Ascending aorta (tissue), 2 donors: ENCODE data around the gene SERTAD2. TPM values are rescaled to one million over a fixed set of nuclear protein-coding genes. Genes with fewer than 3 reads are reported as not detected.
A peak's percentile ranks its signal among the peaks of the same experiment; 100 is the strongest.

ENCODE experiments used
- DNase-seq, 2 donors: peaks; one replicate each; pipeline ENCODE4 v3.0.0-alpha.2; 2019; ENCODE audit warnings: low spot score in 2 of 2
- H3K27ac ChIP-seq, 2 donors: fragments of 200-600 bp; sonication (generic); one replicate each; pipeline ENCODE4 v1.5.1; 2016 to 2017; ENCODE audit warnings: mild to moderate bottlenecking in 1 of 2
- H3K27me3 ChIP-seq: fragments of 200-600 bp; sonication (generic); one replicate; pipeline ENCODE4 v1.5.1; 2017
- H3K36me3 ChIP-seq, 2 donors: fragments of 200-600 bp; sonication (generic); one replicate each; pipeline ENCODE4 v1.5.1; 2016
- H3K4me1 ChIP-seq, 2 donors: fragments of 200-600 bp; sonication (generic); one replicate each; pipeline ENCODE4 v1.5.1; 2016 to 2017; ENCODE audit warnings: mild to moderate bottlenecking in 1 of 2
- H3K4me3 ChIP-seq, 2 donors: fragments of 200-600 bp; sonication (generic); one replicate each; pipeline ENCODE4 v1.5.1; 2016 to 2017; ENCODE audit warnings: mild to moderate bottlenecking in 1 of 2
- H3K9me3 ChIP-seq, 2 donors: fragments of 200-600 bp; sonication (generic); one replicate each; pipeline ENCODE4 v1.5.1; 2016
- intact Hi-C: fragments of 100-400 bp; cut with DNase I; formaldehyde crosslinking; loops from one replicate; pipeline ENCODE4 v1.15.1; 2023
- total RNA-seq: library from RNA; depleted of rRNA; stranded (reverse); fragments of >200 nt; gene quantifications from one replicate; pipeline ENCODE4 v1.1.0, GENCODE V29; 2016
- TF ChIP-seq, protein P1 (sequence below), 3 experiments: fragments of 200-600 bp in 2 of 3; fragments of 450-650 bp in 1 of 3; sonication (generic) in 2 of 3; IDR thresholded peaks; one replicate each; pipeline ENCODE4 v1.5.1; 2016 to 2019; ENCODE audit warnings: antibody characterized with exemption in 3 of 3, mild to moderate bottlenecking in 1 of 3, moderate library complexity in 1 of 3

The SERTAD2 gene
- total RNA-seq, 1 donor from 2014 or later = 8.7 TPM

DNA sequence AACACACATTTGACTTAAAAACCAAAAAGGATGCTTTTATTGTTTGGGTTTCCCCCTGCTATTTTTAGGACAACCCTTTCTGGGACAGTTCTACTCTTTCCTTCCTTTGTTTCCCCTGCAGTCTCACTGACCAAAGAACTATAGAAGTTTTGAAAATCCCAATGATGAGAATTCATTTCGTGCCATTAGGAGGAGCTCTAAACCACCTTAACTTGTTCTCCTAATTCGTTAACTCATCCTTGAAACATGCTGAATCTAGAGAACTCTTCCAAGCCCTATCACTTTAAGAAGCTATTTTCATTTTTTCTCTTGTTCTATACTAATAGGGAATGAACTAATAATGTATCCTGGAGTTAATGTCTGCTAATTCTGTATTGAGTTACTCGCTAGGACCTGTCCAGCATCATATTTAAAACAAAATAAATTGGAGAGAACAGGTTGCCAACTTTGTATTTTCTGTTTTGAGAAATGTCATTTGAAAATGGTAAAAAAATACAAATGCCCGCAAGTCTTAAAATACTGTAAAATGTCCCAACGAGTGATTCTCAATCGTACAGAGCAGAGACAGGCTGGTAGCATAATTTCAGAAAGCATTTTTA is 66.7 kb downstream of the SERTAD2 start:
- H3K9me3 ChIP-seq = no peaks in the 10 kb centered on the region
- no peak for DNase-seq
- TF ChIP-seq, protein P1, sequence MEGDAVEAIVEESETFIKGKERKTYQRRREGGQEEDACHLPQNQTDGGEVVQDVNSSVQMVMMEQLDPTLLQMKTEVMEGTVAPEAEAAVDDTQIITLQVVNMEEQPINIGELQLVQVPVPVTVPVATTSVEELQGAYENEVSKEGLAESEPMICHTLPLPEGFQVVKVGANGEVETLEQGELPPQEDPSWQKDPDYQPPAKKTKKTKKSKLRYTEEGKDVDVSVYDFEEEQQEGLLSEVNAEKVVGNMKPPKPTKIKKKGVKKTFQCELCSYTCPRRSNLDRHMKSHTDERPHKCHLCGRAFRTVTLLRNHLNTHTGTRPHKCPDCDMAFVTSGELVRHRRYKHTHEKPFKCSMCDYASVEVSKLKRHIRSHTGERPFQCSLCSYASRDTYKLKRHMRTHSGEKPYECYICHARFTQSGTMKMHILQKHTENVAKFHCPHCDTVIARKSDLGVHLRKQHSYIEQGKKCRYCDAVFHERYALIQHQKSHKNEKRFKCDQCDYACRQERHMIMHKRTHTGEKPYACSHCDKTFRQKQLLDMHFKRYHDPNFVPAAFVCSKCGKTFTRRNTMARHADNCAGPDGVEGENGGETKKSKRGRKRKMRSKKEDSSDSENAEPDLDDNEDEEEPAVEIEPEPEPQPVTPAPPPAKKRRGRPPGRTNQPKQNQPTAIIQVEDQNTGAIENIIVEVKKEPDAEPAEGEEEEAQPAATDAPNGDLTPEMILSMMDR (IDR thresholded peaks at IDR 0.05) = peak; percentile 54 to 67 (median 67)
- H3K4me3 ChIP-seq = no peak overlapping the region
- H3K4me1 ChIP-seq = peaks cover 0 to 3% of the 10 kb centered on the region in 2 donors
- intact Hi-C loops = loop anchor here (2.0 kb wide), 2 partner anchors 58 to 280 kb away; no protein-coding TSS in a partner anchor
- peaks cover 14 to 46% of the 10 kb centered on the region in 2 donors for H3K36me3 ChIP-seq
- H3K27ac ChIP-seq = no peak overlapping the region
- no peaks in the 10 kb centered on the region for H3K27me3 ChIP-seq

DNA sequence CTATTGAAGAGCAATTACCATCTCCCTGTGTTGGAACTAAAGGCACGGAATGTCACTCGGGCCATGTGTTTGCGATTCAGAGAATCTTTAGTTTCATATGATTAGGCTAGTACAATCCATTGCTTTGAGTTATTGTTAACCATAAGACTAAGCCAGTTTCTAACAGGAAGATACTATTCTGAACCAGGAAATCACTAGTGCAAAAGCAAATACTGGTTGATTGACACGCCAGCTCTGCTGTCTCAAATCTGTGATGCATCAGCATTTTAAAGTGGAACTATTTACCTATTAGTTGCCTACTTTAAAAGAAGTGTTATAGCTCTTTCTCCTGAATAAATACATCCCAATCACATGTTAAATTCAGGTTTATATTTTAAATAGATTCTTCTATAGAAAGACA is 67.7 kb downstream of the SERTAD2 start:
- H3K36me3 ChIP-seq = peaks cover 6 to 43% of the 10 kb centered on the region in 2 donors
- no peak for DNase-seq
- H3K27ac ChIP-seq = no peak overlapping the region
- intact Hi-C loops = loop anchor here (2.0 kb wide), 2 partner anchors 59 to 281 kb away; no protein-coding TSS in a partner anchor
- no peaks in the 10 kb centered on the region for H3K9me3 ChIP-seq
- H3K4me1 ChIP-seq = peaks cover 0 to 3% of the 10 kb centered on the region in 2 donors
- no peak overlapping the region for H3K4me3 ChIP-seq
- TF ChIP-seq, protein P1 (IDR thresholded peaks at IDR 0.05) = no peak
- H3K27me3 ChIP-seq = no peaks in the 10 kb centered on the region

DNA sequence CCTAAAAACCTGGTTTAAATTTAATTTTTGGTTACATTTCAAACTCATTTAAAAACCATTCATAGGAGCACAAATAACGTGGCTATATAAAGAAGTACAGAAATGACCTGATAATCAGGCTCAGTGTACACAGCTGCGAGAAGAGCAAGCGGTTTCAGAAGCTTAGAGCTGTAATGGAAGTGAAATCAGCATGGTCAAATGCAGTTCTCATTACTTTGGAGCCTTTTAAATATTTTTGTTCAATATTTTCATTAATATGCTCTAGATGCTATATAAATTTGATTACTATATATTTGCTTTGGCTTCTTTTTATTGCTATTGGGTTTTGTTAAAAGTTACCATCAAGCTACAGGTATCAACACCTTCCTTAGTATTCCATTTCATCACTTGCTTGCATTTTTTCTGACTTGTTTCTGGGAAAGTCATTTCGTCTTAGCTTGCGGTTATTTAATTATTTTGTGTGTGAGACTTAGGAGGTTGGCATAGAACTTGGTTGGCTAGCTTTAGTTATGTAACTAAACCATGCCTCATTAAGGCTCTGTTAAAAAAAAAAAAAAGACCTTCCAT is 70.9 kb downstream of the SERTAD2 start:
- no peak overlapping the region for H3K27ac ChIP-seq
- H3K4me3 ChIP-seq = no peak overlapping the region
- intact Hi-C loops = no loop called here
- no peak for DNase-seq
- TF ChIP-seq, protein P1 (IDR thresholded peaks at IDR 0.05) = no peak
- no peaks in the 10 kb centered on the region for H3K9me3 ChIP-seq
- H3K27me3 ChIP-seq = no peaks in the 10 kb centered on the region
- H3K36me3 ChIP-seq = peaks cover 6 to 37% of the 10 kb centered on the region in 2 donors
- H3K4me1 ChIP-seq = peaks cover 0 to 3% of the 10 kb centered on the region in 2 donors

DNA sequence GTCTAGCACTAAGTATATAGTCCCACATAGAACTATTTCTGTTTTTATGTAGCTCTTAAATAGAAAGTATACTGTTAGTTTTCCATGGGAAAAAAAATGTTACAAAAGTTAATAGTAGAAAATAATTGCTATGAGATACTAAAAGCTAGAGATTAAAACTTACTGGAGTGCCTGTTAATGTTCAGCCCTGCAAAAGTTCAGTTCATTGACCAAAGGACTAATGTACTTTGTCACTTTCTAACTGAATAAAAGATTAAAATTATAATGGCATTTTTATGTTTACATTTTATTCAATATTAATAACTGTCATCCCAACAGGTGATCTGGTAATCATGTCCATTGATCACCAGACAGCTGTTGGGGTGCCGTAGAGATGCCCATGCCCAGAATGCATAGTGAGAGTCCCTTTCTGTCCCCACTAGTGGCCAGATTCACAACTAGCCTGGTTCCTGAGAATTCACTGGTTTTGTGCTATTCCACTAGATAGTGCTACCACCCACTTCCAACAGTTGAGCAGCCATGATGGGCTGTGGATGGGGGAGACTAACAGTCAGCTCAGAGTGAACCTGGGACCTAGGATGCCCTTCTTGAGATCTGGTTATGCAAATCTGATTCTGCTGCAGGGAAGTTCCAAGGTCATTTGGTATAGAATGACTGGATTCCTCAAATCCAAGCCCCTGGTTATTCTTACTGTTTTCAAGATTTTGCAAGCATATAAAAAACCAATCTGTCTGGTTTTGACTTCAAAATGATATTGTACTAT is 71.8 kb downstream of the SERTAD2 start:
- DNase-seq = no peak
- TF ChIP-seq, protein P1 (IDR thresholded peaks at IDR 0.05) = no peak
- Histone ChIP-seq H3K36me3 (peaks cover 6 to 44% of the 10 kb centered on the region in 2 donors), H3K9me3 (no peaks in the 10 kb centered on the region), H3K27me3 (no peaks in the 10 kb centered on the region), H3K4me1 (no peaks in the 10 kb centered on the region), H3K4me3 (no peak overlapping the region), H3K27ac (no peak overlapping the region)
- intact Hi-C loops = no loop called here

Other genes starting within 250 kb of the SERTAD2 start
- 35.4 TPM for gene LGALSL, start 199.8 kb downstream of the SERTAD2 start, total RNA-seq
- 58.0 TPM for gene AFTPH, start 129.6 kb downstream of the SERTAD2 start, total RNA-seq